HEK293 (cell line): ENCODE results near the gene CAPZB.

ENCODE experiments used
- CTCF ChIA-PET: fragments of 350-600 bp; formaldehyde crosslinking; extraction: SDS; loops from one replicate; lab custom pipeline; 2021; ENCODE audit warnings: antibody characterized with exemption; lab: Yijun Ruan, JAX
- POLR2A ChIA-PET: fragments of 300-600 bp; formaldehyde crosslinking; extraction: SDS; loops from one replicate; lab custom pipeline; 2020; ENCODE audit warnings: antibody characterized with exemption, inconsistent platforms; lab: Yijun Ruan, JAX
- H3K27ac ChIP-seq: fragments of 200-500 bp; sonication (Bioruptor generic); 2 replicates; pipeline ENCODE4 v1.5.1; 2014; ENCODE audit warnings: low read depth, low read length, control low read depth, inconsistent platforms; ENCODE audit errors: extremely low read depth
- H3K36me3 ChIP-seq, 2 experiments: fragments of 200-500 bp in 1 of 2; sonication (Bioruptor generic) in 1 of 2; 1 replicate in 1 of 2; 2 replicates in 1 of 2; pipeline ENCODE4 v1.5.1; 2014 to 2017; ENCODE audit warnings: inconsistent platforms in 2 of 2, low read length in 2 of 2; ENCODE audit not compliant: control insufficient read depth in 2 of 2, insufficient read depth in 1 of 2
- H3K4me1 ChIP-seq: fragments of 200-500 bp; sonication (Bioruptor generic); 2 replicates; pipeline ENCODE4 v1.5.1; 2014; ENCODE audit warnings: mild to moderate bottlenecking, low read length, inconsistent platforms; ENCODE audit not compliant: control insufficient read depth, insufficient read depth
- H3K4me3 ChIP-seq: 2 replicates; pipeline ENCODE4 v1.5.1; 2011; ENCODE audit warnings: low read depth, mild to moderate bottlenecking, control low read depth, low read length, moderate library complexity
- H3K9me3 ChIP-seq: fragments of 200-500 bp; sonication (Bioruptor generic); 2 replicates; pipeline ENCODE4 v1.5.1; 2014; ENCODE audit warnings: low read depth, low read length, inconsistent platforms; ENCODE audit not compliant: control insufficient read depth, insufficient read depth
- FEZF1 ChIP-seq: fragments of 450-650 bp; formaldehyde crosslinking; IDR thresholded peaks from 2 replicates; pipeline ENCODE4 v1.5.1; 2016; ENCODE audit warnings: missing biosample characterization, missing genetic modification characterization
- HIC1 ChIP-seq: fragments of 450-650 bp; formaldehyde crosslinking; IDR thresholded peaks from 2 replicates; pipeline ENCODE4 v1.5.1; 2016; ENCODE audit warnings: missing biosample characterization, missing genetic modification characterization
- OSR2 ChIP-seq: fragments of 450-650 bp; formaldehyde crosslinking; IDR thresholded peaks from 2 replicates; pipeline ENCODE4 v1.5.1; 2016; ENCODE audit warnings: missing biosample characterization, missing genetic modification characterization
- SCRT2 ChIP-seq: fragments of 450-650 bp; formaldehyde crosslinking; IDR thresholded peaks from 2 replicates; pipeline ENCODE4 v1.5.1; 2016; ENCODE audit warnings: missing biosample characterization, missing genetic modification characterization
- ZIC2 ChIP-seq: fragments of 450-650 bp; formaldehyde crosslinking; IDR thresholded peaks from 2 replicates; pipeline ENCODE4 v1.5.1; 2016; ENCODE audit warnings: missing biosample characterization, missing genetic modification characterization
- ZNF18 ChIP-seq: fragments of 450-650 bp; formaldehyde crosslinking; IDR thresholded peaks from 2 replicates; pipeline ENCODE4 v1.5.1; 2016; ENCODE audit warnings: missing biosample characterization, missing genetic modification characterization
- ZNF19 ChIP-seq: fragments of 450-650 bp; formaldehyde crosslinking; IDR thresholded peaks from 2 replicates; pipeline ENCODE4; 2016; ENCODE audit warnings: missing biosample characterization, missing genetic modification characterization, low read depth
- ZNF221 ChIP-seq: fragments of 450-650 bp; formaldehyde crosslinking; IDR thresholded peaks from 2 replicates; pipeline ENCODE4 v1.5.1; 2017; ENCODE audit warnings: missing biosample characterization, missing genetic modification characterization, borderline replicate concordance
- ZNF24 ChIP-seq: fragments of 450-650 bp; formaldehyde crosslinking; IDR thresholded peaks from 2 replicates; pipeline ENCODE4 v1.5.1; 2016; ENCODE audit warnings: missing biosample characterization, missing genetic modification characterization
- ZNF341 ChIP-seq: fragments of 450-650 bp; formaldehyde crosslinking; IDR thresholded peaks from 2 replicates; pipeline ENCODE4; 2016; ENCODE audit warnings: low read depth, missing biosample characterization, missing genetic modification characterization
- ZNF350 ChIP-seq: fragments of 450-650 bp; formaldehyde crosslinking; IDR thresholded peaks from 2 replicates; pipeline ENCODE4 v1.5.0; 2017; ENCODE audit warnings: missing biosample characterization, mild to moderate bottlenecking, missing genetic modification characterization
- ZNF544 ChIP-seq: fragments of 450-650 bp; formaldehyde crosslinking; IDR thresholded peaks from 2 replicates; pipeline ENCODE4 v1.5.0; 2017; ENCODE audit warnings: missing biosample characterization, missing genetic modification characterization
- ZNF600 ChIP-seq: fragments of 450-650 bp; formaldehyde crosslinking; IDR thresholded peaks from 2 replicates; pipeline ENCODE4 v1.5.1; 2016; ENCODE audit warnings: missing biosample characterization, missing genetic modification characterization
- ZNF654 ChIP-seq: fragments of 450-650 bp; formaldehyde crosslinking; IDR thresholded peaks from 2 replicates; pipeline ENCODE4 v1.5.1; 2016; ENCODE audit warnings: low read depth, missing biosample characterization, missing genetic modification characterization
- ZNF830 ChIP-seq: fragments of 450-650 bp; IDR thresholded peaks from 2 replicates; pipeline ENCODE4 v1.5.0; 2018; ENCODE audit warnings: missing biosample characterization, missing genetic modification characterization, low read depth, mild to moderate bottlenecking, moderate library complexity
- TF ChIP-seq, protein P1 (sequence below): fragments of 450-650 bp; formaldehyde crosslinking; IDR thresholded peaks from 2 replicates; pipeline ENCODE4 v1.5.1; 2016; ENCODE audit warnings: missing biosample characterization, missing genetic modification characterization
- TF ChIP-seq, protein P2 (sequence below): fragments of 450-650 bp; formaldehyde crosslinking; optimal IDR thresholded peaks from 2 replicates; pipeline ENCODE3; 2016; ENCODE audit warnings: missing biosample characterization, mild to moderate bottlenecking, missing genetic modification characterization
- TF ChIP-seq, protein P3 (sequence below): fragments of 450-650 bp; formaldehyde crosslinking; IDR thresholded peaks from 2 replicates; pipeline ENCODE4 v1.5.1; 2017; ENCODE audit warnings: missing biosample characterization, missing genetic modification characterization
- TF ChIP-seq, protein P4 (sequence below): fragments of 450-650 bp; formaldehyde crosslinking; IDR thresholded peaks from 2 replicates; pipeline ENCODE4 v1.5.1; 2017; ENCODE audit warnings: missing biosample characterization, mild to moderate bottlenecking, missing genetic modification characterization, moderate library complexity

CAPZB gene

DNA sequence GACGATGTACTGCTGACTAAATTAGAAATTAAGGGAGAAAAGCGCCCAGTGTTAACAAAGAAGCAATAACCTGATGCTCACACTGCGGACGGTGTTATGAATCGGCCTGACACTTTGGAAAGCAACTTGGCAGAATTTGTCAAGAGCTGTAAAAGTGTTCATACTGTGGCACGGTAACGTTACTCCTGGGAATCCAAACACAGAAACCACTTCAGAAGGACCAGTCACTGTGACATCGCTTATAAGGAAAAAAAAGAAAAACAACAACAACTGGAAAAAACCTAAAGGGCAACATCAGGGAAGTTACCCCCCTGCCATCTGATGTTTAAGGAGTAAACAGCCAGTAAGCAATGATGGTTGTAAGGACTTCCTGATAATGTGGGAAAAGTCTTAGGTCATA is 27.7 kb downstream of the CAPZB start:
- H3K4me3 ChIP-seq, result no peak overlapping the region
- no peaks in the 10 kb centered on the region for H3K36me3 ChIP-seq
- no peaks in the 10 kb centered on the region for H3K9me3 ChIP-seq
- no peak overlapping the region for H3K27ac ChIP-seq
- POLR2A ChIA-PET, result interaction anchor here (0.8 kb wide), 1 partner anchor 12 kb away, joined by 3 read pairs; no protein-coding TSS in a partner anchor
- peaks cover 9% of the 10 kb centered on the region; the same call in 1 of the 2 replicates for H3K4me1 ChIP-seq
- CTCF ChIA-PET, result interaction anchor here (1.9 kb wide), 1 partner anchor 11 kb away, joined by 6 read pairs; no protein-coding TSS in a partner anchor
- TF ChIP-seq ZNF19 (tag by site-specific recombination) (no peak), HIC1 (tag by site-specific recombination) (no peak), ZIC2 (tag by site-specific recombination) (peak; percentile 80), FEZF1 (tag by site-specific recombination) (peak; percentile 69), ZNF350 (tag by site-specific recombination) (no peak), ZNF221 (tag by site-specific recombination) (no peak), ZNF654 (no peak), SCRT2 (tag by site-specific recombination) (peak; percentile 66), ZNF600 (tag by site-specific recombination) (peak; percentile 76), ZNF830 (tag by site-specific recombination) (no peak), OSR2 (tag by site-specific recombination) (0 out of 2 replicates have a peak, but pooled peaks have one; percentile 12), ZNF341 (tag by site-specific recombination) (no peak), ZNF24 (no peak), ZNF18 (tag by site-specific recombination) (0 out of 2 replicates have a peak, but pooled peaks have one; percentile 26), ZNF544 (tag by site-specific recombination) (no peak)
- TF ChIP-seq, protein P1, sequence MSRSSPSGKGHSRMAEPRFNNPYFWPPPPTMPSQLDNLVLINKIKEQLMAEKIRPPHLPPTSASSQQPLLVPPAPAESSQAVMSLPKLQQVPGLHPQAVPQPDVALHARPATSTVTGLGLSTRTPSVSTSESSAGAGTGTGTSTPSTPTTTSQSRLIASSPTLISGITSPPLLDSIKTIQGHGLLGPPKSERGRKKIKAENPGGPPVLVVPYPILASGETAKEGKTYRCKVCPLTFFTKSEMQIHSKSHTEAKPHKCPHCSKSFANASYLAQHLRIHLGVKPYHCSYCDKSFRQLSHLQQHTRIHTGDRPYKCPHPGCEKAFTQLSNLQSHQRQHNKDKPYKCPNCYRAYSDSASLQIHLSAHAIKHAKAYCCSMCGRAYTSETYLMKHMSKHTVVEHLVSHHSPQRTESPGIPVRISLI (tag by site-specific recombination), result peak; percentile 43; the same call in 1 of the 2 replicates
- TF ChIP-seq, protein P2, sequence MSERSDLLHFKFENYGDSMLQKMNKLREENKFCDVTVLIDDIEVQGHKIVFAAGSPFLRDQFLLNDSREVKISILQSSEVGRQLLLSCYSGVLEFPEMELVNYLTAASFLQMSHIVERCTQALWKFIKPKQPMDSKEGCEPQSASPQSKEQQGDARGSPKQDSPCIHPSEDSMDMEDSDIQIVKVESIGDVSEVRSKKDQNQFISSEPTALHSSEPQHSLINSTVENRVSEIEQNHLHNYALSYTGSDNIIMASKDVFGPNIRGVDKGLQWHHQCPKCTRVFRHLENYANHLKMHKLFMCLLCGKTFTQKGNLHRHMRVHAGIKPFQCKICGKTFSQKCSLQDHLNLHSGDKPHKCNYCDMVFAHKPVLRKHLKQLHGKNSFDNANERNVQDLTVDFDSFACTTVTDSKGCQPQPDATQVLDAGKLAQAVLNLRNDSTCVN, result no peak
- TF ChIP-seq, protein P3, sequence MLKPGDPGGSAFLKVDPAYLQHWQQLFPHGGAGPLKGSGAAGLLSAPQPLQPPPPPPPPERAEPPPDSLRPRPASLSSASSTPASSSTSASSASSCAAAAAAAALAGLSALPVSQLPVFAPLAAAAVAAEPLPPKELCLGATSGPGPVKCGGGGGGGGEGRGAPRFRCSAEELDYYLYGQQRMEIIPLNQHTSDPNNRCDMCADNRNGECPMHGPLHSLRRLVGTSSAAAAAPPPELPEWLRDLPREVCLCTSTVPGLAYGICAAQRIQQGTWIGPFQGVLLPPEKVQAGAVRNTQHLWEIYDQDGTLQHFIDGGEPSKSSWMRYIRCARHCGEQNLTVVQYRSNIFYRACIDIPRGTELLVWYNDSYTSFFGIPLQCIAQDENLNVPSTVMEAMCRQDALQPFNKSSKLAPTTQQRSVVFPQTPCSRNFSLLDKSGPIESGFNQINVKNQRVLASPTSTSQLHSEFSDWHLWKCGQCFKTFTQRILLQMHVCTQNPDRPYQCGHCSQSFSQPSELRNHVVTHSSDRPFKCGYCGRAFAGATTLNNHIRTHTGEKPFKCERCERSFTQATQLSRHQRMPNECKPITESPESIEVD (tag by site-specific recombination), result peak; percentile 87
- TF ChIP-seq, protein P4, sequence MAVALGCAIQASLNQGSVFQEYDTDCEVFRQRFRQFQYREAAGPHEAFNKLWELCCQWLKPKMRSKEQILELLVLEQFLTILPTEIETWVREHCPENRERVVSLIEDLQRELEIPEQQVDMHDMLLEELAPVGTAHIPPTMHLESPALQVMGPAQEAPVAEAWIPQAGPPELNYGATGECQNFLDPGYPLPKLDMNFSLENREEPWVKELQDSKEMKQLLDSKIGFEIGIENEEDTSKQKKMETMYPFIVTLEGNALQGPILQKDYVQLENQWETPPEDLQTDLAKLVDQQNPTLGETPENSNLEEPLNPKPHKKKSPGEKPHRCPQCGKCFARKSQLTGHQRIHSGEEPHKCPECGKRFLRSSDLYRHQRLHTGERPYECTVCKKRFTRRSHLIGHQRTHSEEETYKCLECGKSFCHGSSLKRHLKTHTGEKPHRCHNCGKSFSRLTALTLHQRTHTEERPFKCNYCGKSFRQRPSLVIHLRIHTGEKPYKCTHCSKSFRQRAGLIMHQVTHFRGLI, result no peak
